ENCODE measurements around the gene SELENOH. TPM values are rescaled to one million over a fixed set of nuclear protein-coding genes. Genes with fewer than 3 reads are reported as not detected.

The SELENOH gene
- total RNA-seq, 4 donors from 2014 or later, result 78.2 to 117 (median 102) TPM

DNA sequence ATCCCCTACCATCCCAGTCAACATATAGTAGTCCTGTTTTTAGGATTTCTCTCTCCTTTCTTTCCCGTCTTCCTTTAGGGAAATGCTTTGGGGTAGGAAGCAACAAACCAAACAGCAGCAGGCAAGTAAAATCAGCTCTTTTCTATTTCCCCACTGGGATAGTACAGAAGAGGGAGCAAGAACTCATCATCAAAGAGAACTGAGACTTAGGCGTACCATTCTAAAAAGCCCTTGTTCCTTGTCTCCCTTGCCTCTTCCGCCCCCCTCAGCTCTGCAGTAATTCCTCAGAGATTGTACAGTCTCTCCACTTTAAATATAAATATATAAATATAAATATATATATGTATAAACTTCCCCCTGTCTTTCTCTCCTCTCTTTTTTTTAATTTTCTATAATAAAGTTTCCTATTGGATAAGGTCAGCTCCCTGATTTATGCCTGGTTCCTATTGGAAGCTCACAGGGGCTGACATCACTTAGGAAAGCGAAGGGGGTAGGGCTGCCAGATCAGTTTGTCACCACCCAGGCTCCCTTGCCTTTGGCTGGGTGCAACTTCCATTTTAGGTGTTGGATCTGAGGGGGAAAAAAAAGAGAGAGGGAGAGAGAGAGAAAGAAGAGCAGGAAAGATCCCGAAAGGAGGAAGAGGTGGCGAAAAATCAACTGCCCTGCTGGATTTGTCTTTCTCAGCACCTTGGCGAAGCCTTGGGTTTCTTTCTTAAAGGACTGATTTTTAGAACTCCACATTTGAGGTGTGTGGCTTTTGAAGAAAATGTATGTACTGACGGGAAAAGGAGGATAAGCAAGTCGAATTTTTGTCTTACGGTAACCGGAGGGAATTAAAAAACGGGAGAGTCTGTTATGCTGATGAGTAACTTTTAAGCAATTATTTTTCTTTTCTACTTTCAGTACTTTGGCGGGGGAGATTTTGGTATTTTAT is 20.3 kb downstream of the SELENOH start, which contains the start of gene CTNND1:
Gene CTNND1, plus strand, starts transcription at position 502 of the 934 bp plus-strand sequence. CDS start 29,677 bp downstream, outside the sequence.
- Histone ChIP-seq H3K4me3 (peak within 1 kb of the TSS; percentile 46 to 80 (median 60)), H3K27me3 (no peaks in the 10 kb centered on the region), H3K9me3 (no peaks in the 10 kb centered on the region), H3K4me1 (peaks cover 0 to 38% (median 24%) of the 10 kb centered on the region in 4 donors), H3K36me3 (no peaks in the 10 kb centered on the region), H3K27ac (peak within 1 kb of the TSS; percentile 89 to 99 (median 96))
- peak; percentile 91 for DNase-seq
- intact Hi-C loops (cut with DNase I; ENCODE audit: low total_unique reads), result loop anchor here (5.0 kb wide), 1 partner anchor 41 kb away; no protein-coding TSS in a partner anchor
- in situ Hi-C loops (cut with MboI; ENCODE audit: low pct_ligation_motif_present in 1 of 4, low pct_unique_long_range_greater_than_20kb in 1 of 4, low sequenced_read_pairs in 3 of 4), result loop anchor here in 1 of 4 donors (5.0 kb wide), 1 partner anchor 41 kb away; no protein-coding TSS in a partner anchor
- WGBS, 2 donors (ENCODE audit: low coverage in 1 of 2), result 12 to 14% methylated on average over 11 to 13 of the region's 13 CpGs
- TF ChIP-seq EP300 (IDR thresholded peaks at IDR 0.05; ENCODE audit: low read depth) (no peak), POLR2A (IDR thresholded peaks at IDR 0.05) (peak; percentile 98), POLR2AphosphoS5 (IDR thresholded peaks at IDR 0.05) (peak; percentile 94 to 98 (median 98)), CTCF (IDR thresholded peaks at IDR 0.05) (peak in 1 of 5 experiments; percentile 2)

- peak; percentile 47 for DNase-seq
- TF ChIP-seq EP300 (IDR thresholded peaks at IDR 0.05; ENCODE audit: low read depth) (no peak), POLR2AphosphoS5 (IDR thresholded peaks at IDR 0.05) (peak in 2 of 3 donors; percentile 22 to 50), POLR2A (IDR thresholded peaks at IDR 0.05) (peak; percentile 29)
- Histone ChIP-seq H3K9me3 (no peaks in the 10 kb centered on the region), H3K27ac (peak overlapping the region; percentile 89 to 99 (median 96)), H3K36me3 (no peaks in the 10 kb centered on the region), H3K27me3 (no peaks in the 10 kb centered on the region), H3K4me3 (peak overlapping the region; percentile 46 to 80 (median 60)), H3K4me1 (peaks cover 0 to 45% (median 30%) of the 10 kb centered on the region in 4 donors)
- intact Hi-C loops (cut with DNase I; ENCODE audit: low total_unique reads) (loop anchor here (5.0 kb wide), 1 partner anchor 40 kb away; no protein-coding TSS in a partner anchor), in situ Hi-C loops (cut with MboI; ENCODE audit: low pct_ligation_motif_present in 1 of 4, low pct_unique_long_range_greater_than_20kb in 1 of 4, low sequenced_read_pairs in 3 of 4) (loop anchor here in 1 of 4 donors (5.0 kb wide), 1 partner anchor 40 kb away; no protein-coding TSS in a partner anchor)
- 12 to 17% methylated on average over 7 to 9 of the region's 9 CpGs for WGBS, 2 donors (ENCODE audit: low coverage in 1 of 2)
Measured at GRCh38 chr11:57762235-57762861, 21.1 kb downstream of the SELENOH start.

GRCh38 chr11:57763568-57763967 is 22.3 kb downstream of the SELENOH start:
- no peak for DNase-seq
- Histone ChIP-seq H3K4me3 (peak overlapping the region; percentile 46 to 80 (median 60)), H3K9me3 (no peaks in the 10 kb centered on the region), H3K36me3 (no peaks in the 10 kb centered on the region), H3K27me3 (no peaks in the 10 kb centered on the region), H3K27ac (peak overlapping the region; percentile 89 to 99 (median 96)), H3K4me1 (peaks cover 0 to 55% (median 36%) of the 10 kb centered on the region in 4 donors)
- 17 to 18% methylated on average over 1 of the region's 1 CpG for WGBS, 2 donors (ENCODE audit: low coverage in 1 of 2)
- in situ Hi-C loops (cut with MboI; ENCODE audit: low pct_ligation_motif_present in 1 of 4, low pct_unique_long_range_greater_than_20kb in 1 of 4, low sequenced_read_pairs in 3 of 4), result loop anchor here in 1 of 4 donors (5.0 kb wide), 1 partner anchor 39 kb away; no protein-coding TSS in a partner anchor
- peak; percentile 20 to 45 (median 22) for TF ChIP-seq POLR2AphosphoS5 (IDR thresholded peaks at IDR 0.05)
- TF ChIP-seq POLR2A (IDR thresholded peaks at IDR 0.05), result no peak
- peak; percentile 29 to 58 (median 39) for TF ChIP-seq CTCF (IDR thresholded peaks at IDR 0.05)
- no peak for TF ChIP-seq EP300 (IDR thresholded peaks at IDR 0.05; ENCODE audit: low read depth)
- intact Hi-C loops (cut with DNase I; ENCODE audit: low total_unique reads), result loop anchor here (5.0 kb wide), 1 partner anchor 39 kb away; no protein-coding TSS in a partner anchor

DNA sequence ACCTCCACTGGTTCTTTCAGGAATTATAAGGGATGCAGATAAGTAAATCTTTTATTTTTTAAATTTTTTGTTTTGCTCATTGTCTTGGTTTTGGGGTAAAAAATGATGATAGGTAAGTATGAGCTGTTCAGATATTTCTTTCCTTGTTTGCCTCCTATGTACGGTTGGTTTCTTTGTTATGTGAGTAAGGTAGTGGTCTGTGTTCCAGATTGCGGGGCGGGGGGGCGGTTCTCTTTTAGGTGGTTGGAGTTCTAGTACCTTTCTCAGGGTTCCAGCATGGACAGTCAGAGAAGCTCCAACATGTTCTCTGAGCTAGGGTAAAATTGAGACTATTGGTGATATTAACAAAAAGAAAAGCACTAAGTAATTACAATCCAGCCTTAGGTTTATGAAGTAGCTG is 22.7 kb downstream of the SELENOH start:
- DNase-seq, result no peak
- WGBS, 2 donors (ENCODE audit: low coverage in 1 of 2), result 21 to 26% methylated on average over 4 of the region's 4 CpGs
- Histone ChIP-seq H3K27me3 (no peaks in the 10 kb centered on the region), H3K27ac (peak overlapping the region; percentile 89 to 99 (median 96)), H3K36me3 (no peaks in the 10 kb centered on the region), H3K4me3 (peak overlapping the region in 3 of 4 donors; percentile 46 to 80 (median 65)), H3K9me3 (no peaks in the 10 kb centered on the region), H3K4me1 (peaks cover 0 to 59% (median 37%) of the 10 kb centered on the region in 4 donors)
- in situ Hi-C loops (cut with MboI; ENCODE audit: low pct_ligation_motif_present in 1 of 4, low pct_unique_long_range_greater_than_20kb in 1 of 4, low sequenced_read_pairs in 3 of 4) (loop anchor here in 1 of 4 donors (5.0 kb wide), 1 partner anchor 38 kb away; no protein-coding TSS in a partner anchor), intact Hi-C loops (cut with DNase I; ENCODE audit: low total_unique reads) (loop anchor here (5.0 kb wide), 1 partner anchor 38 kb away; no protein-coding TSS in a partner anchor)
- TF ChIP-seq CTCF (IDR thresholded peaks at IDR 0.05) (no peak), EP300 (IDR thresholded peaks at IDR 0.05; ENCODE audit: low read depth) (no peak), POLR2AphosphoS5 (IDR thresholded peaks at IDR 0.05) (no peak), POLR2A (IDR thresholded peaks at IDR 0.05) (no peak)
